ENCODE measurements around the gene LYSMD3.
A peak's percentile ranks its signal among the peaks of the same experiment; 100 is the strongest.

The LYSMD3 gene

GRCh38 chr5:90473396-90474234, 55.8 kb downstream of the LYSMD3 start:
- no peak for TF ChIP-seq CTCF (IDR thresholded peaks at IDR 0.05; ENCODE audit: borderline replicate concordance, control extremely low read depth, extremely low read depth, insufficient read depth, missing control alignments)
- in situ Hi-C loops (cut with MboI; ENCODE audit: low sequenced_read_pairs, unreplicated experiment) = no loop called here
- peak; percentile 45 for DNase-seq (ENCODE audit: low spot score)

DNA sequence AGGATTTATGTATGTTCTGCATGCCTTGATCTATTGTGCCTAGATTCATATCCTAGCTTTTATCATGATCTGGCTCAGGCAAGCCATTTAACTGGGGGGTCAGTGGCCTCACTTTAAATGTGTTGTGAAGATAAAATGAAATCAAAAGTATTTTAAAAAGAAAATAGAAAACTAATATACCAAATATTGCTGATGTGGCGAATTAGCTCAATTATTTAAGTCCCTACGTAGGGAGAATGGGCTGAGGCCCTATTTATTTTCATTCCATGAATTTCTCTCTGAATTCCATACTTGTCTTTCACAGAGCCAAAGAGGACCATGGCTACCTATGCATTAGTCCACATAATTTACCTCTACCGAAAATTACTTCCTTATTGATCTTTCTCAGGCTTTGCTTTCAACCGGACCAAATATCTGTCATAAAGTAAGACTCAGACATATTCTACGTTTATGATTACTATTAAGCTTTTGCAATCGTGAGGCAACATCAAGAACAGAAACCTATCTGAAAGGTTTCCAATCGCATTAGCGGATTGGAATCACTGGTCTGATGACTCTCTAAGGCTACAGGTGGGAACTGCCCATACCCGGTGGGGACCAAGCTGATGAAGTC, 56.5 kb downstream of the LYSMD3 start:
- in situ Hi-C loops (cut with MboI; ENCODE audit: low sequenced_read_pairs, unreplicated experiment) = no loop called here
- TF ChIP-seq CTCF (IDR thresholded peaks at IDR 0.05; ENCODE audit: borderline replicate concordance, control extremely low read depth, extremely low read depth, insufficient read depth, missing control alignments) = no peak
- DNase-seq (ENCODE audit: low spot score) = no peak
